ENCODE results near the gene SEMA4A.

Gene SEMA4A

DNA sequence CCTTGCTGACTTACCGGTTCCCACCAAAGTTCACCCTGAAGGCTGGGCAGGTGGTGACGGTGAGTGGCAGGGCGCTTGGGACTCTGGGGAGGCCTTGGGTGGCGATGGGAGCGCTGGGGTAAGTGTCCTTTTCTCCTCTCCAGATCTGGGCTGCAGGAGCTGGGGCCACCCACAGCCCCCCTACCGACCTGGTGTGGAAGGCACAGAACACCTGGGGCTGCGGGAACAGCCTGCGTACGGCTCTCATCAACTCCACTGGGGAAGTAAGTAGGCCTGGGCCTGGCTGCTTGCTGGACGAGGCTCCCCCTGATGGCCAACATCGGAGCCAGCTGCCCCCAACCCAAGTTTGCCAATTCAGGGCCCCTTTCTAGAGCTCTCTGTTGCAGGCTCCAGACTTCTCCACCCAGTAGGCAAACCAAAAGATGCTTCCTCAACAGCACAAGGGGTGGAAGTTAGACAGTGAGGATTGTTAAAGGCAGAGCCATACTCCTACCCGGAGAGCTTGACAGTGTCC, 16.4 kb upstream of the SEMA4A start:
- no peak for DNase-seq

GRCh38 chr1:156138458-156138867, 14.9 kb upstream of the SEMA4A start:
- no peak for DNase-seq

DNA sequence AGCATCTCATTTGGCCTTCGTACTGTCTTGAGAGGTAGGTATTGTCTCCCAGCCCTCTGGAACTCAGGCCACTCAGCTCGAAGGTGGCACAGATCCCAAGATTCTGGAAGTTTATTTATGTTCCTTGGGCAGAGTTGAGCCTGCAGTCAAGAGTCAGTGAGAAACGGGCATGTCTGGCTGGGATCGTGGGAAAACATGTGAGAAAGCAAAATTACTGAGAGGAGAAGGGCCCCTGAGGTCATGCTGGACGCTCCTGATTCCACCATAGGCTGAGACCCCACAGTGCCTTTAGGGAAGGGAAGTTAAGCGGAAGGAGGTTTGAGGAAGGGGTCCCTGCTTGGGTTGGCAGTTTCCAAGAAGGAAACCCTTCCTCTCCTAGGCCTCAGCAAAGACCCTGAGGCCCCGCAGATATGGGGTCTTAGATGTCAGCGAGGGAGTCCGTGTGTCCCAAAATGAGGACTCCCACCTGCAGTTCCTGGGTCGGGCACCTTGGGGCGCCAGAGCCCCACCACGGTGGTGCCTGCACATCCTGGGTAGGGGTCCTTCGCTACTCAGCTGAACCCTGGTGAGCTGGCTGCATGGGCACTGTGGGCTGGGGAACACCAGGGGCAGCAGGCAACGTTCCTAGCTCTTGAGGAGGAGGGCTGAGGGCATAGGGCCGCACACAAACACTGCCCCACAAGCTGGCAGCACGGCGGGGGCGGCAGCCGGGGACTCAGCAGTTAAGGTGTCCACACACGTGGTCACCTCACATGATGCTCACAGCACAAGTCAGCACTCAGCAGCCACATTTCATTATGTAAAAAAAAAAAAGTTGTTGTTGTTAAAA, 12.3 kb upstream of the SEMA4A start:
- DNase-seq, result no peak

GRCh38 chr1:156143765-156144489, 9.5 kb upstream of the SEMA4A start:
- no peak for DNase-seq

DNA sequence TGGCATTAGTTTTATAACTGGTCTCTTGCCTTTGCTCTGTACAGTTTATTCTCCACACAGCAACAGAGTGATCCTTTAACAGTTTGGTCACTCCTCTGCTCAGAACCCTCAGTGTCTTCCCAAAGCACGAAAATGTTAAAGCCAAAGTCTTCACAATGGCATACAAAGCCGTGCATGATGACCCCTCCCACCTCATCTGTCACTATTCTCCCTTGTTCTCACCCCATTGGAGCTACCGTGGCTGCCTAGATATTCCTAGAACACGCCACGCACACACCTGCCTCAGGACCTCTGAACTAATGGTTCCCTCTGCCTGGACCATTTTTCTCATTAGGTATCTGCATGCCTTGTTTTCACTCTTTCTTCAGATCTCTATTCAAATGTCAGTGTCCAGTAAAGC, 8.6 kb upstream of the SEMA4A start:
- no peak for DNase-seq

GRCh38 chr1:156145650-156146019, 7.8 kb upstream of the SEMA4A start:
- DNase-seq, result no peak

DNA sequence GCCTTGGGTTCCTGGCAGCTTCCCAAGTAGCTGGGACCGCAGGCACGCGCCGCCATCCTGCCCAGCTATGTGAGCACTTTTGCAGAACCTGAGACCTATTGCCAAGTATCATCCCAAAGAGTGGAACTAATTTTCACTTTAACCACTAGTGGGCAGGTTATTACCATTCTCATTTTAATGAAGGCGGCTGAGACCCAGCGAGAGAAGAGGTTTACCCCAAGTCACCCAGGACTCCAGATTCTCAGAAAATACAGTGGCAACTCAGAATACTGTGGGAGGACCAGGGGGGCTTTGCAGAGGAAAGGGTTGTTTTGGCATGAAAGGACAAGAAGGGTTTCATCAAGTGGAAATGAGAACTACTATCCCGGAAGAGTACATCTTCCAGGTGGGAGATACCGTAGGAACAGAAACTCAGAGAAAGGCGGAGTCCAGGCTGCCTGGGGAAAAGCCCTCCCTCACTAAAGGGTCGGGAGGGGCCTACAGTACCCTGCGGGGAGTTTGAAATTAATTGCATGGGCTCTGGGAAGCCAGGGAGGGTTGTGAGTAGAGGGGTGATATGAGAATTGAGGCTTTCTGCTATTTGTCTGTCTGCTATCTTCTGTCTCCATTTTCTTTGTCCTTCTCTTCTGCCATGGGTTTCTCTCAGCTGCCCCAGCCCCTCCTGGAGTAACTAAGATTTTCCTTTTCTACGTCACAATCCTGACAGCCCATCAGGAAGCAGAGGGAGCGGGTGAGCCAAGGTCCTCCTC, 7.2 kb upstream of the SEMA4A start:
- peak in 1 of 2 experiments; percentile 81 for DNase-seq

- DNase-seq, result no peak
These were observed 6.5 kb upstream of the SEMA4A start for GRCh38 chr1:156146769-156147405.

DNA sequence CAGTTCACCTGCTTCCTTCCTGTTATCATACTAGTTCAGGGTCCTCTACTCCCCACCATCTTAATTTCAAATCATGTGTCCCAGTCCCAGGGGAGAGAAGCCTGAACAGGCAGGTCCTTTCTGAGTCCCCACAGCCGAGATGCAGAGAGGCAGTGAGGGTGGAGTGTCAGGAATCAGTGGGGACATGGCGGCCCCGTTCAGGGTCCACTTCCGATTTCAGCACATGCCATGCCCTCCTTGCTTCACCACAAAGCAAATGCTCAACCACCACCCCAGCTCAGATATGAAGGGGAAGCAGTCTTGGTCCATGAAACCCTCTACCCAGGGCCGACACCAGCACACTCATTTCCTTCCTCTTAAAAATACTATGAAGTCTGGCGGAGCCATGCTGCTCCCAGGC, 5.2 kb upstream of the SEMA4A start:
- no peak for DNase-seq

DNA sequence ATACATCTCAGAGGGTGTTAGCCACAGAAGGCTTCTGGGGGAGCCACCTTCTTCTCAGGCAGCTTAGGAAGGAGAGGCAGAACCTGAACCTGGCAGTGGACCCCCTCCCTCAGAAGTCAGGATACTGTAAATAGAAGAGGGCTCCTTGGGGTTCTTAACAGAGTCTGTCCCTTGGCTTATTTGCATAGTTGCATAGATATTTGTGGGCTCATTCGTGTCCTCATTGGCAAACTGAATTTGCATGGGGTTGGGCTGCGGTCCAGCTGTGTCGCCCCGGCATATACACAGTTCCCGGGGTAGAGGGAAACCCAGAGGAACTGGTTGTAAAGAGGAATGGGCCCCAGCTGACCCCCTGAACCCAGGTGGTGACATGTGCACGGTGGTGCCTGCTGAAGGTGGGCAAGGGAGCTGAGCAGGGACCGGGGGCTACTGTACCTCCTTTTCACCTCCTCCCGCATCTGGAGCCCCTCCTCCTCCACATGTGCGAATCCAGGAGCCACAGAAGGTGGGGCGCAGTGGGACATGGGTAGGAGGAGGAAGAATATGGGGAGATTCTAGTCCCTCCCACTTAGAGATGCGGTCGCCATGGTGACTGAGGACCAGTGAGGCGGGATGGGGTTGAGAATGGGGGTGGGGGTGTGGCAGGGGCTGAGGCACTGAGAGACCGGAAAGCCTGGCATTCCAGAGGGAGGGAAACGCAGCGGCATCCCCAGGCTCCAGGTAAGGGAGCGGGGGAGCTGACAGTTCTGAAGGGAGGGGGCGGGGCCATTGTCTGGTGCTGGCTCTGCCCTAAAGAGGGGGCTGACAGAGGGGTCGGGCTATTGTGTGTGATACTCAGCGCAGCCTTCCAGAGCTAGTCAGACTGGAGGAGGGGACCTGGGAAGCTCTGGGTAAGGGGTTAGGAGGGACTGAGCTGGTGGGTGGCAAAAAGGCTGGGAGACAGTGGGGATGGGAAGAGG, 3.7 kb upstream of the SEMA4A start:
- DNase-seq, result no peak

DNA sequence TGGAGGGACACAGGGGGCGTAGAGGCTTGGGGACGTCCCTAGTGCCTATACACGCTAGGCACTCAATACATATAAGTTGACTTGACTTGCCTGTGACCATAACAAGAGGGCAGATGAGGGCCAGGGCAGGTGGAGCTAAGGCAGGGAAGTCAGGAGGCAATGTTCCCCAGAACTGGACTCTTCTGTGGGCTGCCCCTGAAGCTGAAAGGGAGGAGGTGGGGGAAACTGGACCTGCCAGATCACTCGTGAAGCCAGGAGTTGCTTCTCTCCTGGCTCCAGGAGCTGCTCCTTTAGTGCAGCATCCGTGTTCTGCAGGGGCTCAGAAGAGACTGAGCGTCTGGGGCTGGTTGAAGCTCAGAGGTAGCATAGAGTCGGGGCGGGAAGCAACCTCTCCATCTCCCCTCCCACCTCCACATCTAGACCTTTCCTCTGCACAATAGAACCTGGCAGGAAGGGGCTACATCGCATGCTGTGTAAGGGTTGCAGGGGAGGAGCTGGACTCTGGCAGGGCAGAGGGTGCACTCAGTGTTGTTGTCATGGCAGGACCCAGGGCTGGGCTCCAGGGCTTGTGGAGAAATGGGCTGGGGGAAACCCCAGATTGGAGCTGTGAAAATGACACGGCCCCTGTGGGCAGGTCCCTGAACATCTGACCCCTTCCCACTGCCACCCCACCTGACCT, 2.9 kb upstream of the SEMA4A start:
- no peak for DNase-seq

GRCh38 chr1:156151093-156151688, 2.2 kb upstream of the SEMA4A start:
- DNase-seq, result no peak

- no peak for DNase-seq
These were observed 757 bp upstream of the SEMA4A start for GRCh38 chr1:156152628-156153027.

DNA sequence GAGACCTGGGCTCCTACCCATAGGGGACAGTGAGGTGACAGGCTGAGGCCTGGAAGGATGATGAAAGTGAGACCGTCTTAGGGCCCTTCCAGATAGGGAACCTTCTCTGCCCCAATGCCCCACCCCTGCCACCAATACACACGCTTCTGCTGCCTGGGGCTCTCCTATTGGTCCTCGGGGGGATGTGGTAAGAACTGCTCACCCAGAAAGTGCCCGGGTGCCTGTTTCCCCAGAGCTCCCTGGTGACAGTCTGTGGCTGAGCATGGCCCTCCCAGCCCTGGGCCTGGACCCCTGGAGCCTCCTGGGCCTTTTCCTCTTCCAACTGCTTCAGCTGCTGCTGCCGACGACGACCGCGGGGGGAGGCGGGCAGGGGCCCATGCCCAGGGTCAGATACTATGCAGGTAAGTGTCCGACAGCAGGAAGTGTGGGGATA, 948 bp downstream of the SEMA4A start:
- DNase-seq, result no peak

DNA sequence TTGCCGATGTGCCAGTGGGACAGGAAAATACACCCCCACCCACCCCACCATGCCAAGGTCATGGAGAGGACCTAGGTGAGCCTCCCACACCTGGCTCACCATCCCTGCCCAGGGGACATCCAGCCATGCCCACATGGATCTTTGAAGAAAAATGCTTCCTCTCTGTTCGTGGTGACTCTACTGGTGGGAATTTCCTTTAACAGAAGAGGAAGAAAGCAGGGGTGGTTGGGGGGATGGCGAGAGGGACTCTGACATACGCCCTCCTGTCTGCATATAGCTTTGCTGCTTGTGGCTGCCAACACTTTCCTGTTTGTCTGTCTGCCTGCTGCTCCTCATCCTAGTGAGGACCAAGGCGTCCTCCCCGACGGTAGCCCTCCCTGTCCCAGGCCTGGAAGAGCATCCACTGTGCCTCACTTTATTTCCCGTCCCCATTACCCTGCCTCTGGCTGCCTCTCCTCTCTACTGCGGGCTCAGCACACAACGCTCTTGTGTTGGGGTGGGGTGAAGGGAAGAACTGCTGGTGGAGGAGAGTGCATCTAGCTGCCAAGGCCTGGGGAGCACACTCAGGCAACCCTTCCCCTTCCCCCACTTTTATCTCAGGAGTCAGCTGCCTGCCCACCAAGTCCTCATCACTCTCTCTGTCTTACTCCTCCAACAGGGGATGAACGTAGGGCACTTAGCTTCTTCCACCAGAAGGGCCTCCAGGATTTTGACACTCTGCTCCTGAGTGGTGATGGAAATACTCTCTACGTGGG, 2.5 kb downstream of the SEMA4A start:
- DNase-seq, result no peak

DNA sequence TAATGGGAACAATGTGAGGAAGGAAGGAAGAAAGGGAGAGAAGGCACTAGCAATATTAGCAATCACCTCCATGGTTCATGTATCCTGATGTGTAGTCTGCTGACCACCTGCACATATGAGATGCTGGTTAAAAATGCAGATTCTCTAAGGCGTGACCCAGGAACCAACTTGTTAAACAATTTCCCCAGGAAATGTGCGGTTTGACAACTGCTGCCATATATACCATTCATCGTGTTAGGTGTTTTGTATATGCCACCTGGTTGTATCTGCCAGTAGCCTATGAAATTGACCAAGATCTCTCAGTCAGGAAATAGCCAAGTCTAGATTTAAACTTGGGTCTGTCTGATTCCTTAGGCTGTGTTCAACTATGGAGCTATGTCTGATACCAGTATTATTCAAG, 4.1 kb downstream of the SEMA4A start:
- DNase-seq, result no peak

DNA sequence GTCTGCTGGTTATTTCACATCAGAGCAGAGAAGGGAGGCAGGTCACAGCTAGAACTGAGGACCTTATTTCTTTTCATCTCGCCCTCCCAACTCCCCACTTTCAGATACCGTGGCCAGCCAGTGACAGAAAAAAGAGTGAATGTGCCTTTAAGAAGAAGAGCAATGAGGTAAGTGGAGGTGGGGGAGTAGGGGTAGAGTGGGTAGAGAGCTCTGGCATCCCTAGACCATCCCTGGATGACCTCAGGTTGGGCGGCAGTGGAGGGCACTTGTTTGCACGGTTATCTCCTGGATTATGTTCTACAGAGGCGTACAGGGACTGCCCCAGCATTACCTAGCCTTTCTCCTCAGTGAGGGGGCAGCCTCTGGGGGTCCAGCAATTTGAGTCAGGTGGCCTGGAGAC, 4.6 kb downstream of the SEMA4A start:
- DNase-seq, result no peak

- DNase-seq, result no peak
These were observed 6.8 kb downstream of the SEMA4A start for GRCh38 chr1:156160000-156160742.

GRCh38 chr1:156160743-156161171, 7.4 kb downstream of the SEMA4A start:
- DNase-seq, result no peak

Data from SW 1271 (cell line).